GM19397 (cell line): ENCODE results near the gene PXT1.

Experiments used
- ATAC-seq: cut with Tn5 transposase; IDR thresholded peaks from one replicate; pipeline ENCODE4 v1.9.1; 2021; ENCODE audit warnings: mild to moderate bottlenecking, moderate library complexity; ENCODE audit not compliant: unreplicated experiment

The PXT1 gene

DNA sequence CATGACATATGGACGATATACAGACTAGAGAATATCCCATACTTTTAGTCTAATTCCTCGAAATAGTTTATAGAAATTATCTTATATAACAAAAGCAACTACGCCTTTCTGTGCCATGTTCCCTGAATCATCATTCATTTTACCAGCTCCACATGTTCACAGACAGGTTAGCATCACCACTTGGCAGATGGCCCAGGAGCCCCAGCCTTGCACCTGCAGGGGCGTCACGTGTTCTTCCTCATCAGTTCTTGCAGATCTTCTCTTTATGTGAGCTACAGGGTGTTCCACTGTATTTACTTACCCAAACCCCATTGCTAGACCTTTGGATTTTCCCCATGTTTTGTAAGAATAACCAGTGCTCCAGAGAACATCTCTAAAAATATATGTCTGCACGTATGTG, 93.4 kb downstream of the PXT1 start:
- ATAC-seq: no peak

DNA sequence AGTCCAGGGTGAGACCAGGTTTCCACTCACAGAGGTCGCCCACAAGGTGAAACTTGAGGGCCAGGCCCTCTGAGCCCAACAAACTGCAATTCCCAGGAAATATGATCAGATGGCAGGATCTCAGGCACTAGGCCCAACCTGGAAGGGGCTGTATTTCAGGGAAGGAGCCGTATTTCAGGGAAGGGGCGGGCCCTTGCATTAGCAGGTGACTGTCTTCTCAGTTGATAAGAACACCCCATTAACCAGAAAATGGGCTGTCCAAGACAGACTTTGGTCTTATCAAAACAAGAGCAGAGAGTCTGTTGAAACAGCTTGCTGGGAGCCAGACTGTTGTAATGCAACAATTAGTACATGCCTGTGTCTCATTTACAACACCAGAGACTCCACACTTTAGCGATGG, 95.0 kb downstream of the PXT1 start:
- no peak for ATAC-seq

DNA sequence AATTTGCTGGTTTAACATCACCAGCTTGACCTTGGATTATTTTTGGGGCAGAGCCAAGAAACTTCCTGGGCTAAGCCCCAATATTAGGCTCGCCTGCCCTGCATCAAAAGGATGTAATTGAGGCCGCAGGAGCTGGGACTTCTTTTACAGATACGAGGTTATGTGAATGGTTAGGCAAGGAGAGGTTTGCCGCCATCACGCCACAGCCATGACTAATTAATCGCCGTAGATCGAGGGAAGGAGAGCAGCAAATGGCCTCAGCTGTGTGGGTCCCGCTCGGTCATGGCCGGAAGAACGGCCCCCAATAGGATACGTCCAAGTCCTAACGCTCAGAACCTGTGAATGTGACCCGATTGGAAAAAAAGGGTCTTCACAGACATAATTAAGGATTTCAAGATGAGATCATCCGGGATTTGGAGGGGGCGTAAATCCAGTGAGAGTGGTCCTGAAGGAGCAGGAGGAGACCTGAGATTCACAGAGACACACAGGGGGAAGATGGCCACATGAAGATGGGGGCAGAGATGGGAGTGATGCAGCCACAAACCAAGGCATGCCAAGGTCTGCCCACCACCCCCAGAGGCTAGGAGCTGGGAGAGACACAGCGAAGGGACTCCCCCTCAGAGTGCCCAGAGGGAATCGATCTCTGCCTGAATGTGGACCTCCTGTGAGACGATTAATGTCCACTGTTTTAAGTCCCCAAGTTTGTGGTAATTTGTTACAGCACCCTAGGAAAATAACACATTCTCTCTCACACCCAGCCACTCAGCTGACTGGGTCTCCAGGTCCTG, 96.0 kb downstream of the PXT1 start:
- ATAC-seq: no peak

DNA sequence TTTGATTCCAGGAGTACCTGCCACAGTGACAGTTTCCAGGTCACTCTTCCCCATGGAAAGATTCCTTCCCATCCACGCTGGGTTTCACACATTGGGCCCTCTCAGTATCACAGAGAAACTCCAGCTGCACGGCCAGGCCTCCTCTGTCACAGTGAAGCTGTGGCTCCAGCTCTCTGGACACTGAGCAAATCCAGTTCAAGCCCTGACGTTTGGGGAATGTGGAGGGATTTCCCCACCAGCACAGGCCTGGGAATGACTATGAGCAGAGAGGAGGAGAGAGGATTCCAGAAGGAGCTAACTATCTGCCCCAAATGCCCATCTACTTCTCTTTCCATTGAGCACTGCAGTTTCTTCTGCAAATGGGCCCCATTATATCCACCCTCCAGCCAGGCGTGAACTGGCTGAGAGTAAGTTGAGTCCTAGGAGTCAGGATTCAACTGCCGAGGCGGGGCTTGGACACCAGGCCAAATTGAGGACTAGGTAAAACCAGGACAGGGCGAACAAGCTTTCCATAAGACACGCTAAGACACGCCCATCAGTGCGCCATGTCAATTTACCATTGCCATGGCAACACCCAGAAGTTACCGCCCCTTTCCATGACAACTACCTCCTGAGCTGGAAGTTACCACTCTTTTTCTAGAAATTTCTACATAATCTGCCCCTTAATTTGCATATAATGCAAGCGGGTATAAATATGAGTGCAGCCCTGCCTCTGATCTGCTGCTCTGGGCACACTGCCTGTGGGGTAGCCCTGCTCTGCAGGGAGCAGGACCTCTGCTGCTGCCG, 96.8 kb downstream of the PXT1 start:
- no peak for ATAC-seq

DNA sequence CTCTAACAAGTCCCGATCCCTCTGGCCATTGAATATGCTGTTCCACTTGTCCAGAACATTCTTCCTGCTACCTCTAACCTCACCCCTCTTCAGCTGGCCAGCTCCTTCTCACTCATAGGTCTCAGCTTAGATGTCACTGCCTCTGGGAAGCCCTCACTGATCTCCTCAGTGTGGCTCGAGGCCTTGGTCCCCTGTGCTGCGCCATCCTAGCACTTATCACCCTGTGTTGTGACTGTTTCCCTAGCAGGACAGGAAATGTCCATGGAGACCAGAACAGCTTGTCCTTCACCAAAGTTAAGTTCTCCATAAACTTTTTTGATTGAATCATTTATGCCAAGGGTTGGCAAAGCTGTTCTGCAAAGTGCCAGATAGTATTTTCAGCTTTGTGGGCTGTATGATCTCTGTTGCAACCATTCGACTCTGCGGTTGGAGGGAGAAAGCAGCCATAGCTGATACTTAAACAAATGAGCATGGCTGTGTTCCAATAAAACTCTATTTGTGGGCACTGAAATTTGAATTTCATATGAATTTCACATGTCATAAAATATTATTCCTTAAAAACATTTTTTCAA, 99.5 kb downstream of the PXT1 start:
- no peak for ATAC-seq

GRCh38 chr6:36340618-36341454, 101.8 kb downstream of the PXT1 start:
- ATAC-seq: no peak
